ENCODE measurements around the gene C11orf21.

Gene C11orf21

GRCh38 chr11:2277008-2277346 lies 24.7 kb downstream of the C11orf21 start:
- no peak overlapping the region for H3K4me3 Mint-ChIP-seq
- no peak for ATAC-seq
- H3K27me3 Mint-ChIP-seq: peaks cover 62% of the 10 kb centered on the region
- H3K36me3 Mint-ChIP-seq: peaks cover 5% of the 10 kb centered on the region
- H3K4me1 Mint-ChIP-seq: no peaks in the 10 kb centered on the region
- H3K9me3 Mint-ChIP-seq: peaks cover 4% of the 10 kb centered on the region
- no peak overlapping the region for H3K27ac Mint-ChIP-seq

- H3K27me3 Mint-ChIP-seq: peaks cover 67% of the 10 kb centered on the region
- H3K36me3 Mint-ChIP-seq: peaks cover 5% of the 10 kb centered on the region
- no peak overlapping the region for H3K4me3 Mint-ChIP-seq
- peaks cover 4% of the 10 kb centered on the region for H3K4me1 Mint-ChIP-seq
- peaks cover 4% of the 10 kb centered on the region for H3K9me3 Mint-ChIP-seq
- H3K27ac Mint-ChIP-seq: no peak overlapping the region
- no peak for ATAC-seq
Observed at GRCh38 chr11:2276280-2277007, 25.3 kb downstream of the C11orf21 start.

GRCh38 chr11:2275334-2276279 lies 26.1 kb downstream of the C11orf21 start:
- H3K27me3 Mint-ChIP-seq: peaks cover 76% of the 10 kb centered on the region

GRCh38 chr11:2273771-2274170 lies 27.9 kb downstream of the C11orf21 start:
- H3K4me3 Mint-ChIP-seq: no peak overlapping the region
- ATAC-seq: no peak
- no peaks in the 10 kb centered on the region for H3K36me3 Mint-ChIP-seq
- H3K4me1 Mint-ChIP-seq: peaks cover 11% of the 10 kb centered on the region
- peaks cover 80% of the 10 kb centered on the region for H3K27me3 Mint-ChIP-seq
- no peaks in the 10 kb centered on the region for H3K9me3 Mint-ChIP-seq
- no peak overlapping the region for H3K27ac Mint-ChIP-seq

More at GRCh38 chr11:2275334-2276279, 26.1 kb downstream of the C11orf21 start:
- H3K27ac Mint-ChIP-seq: no peak overlapping the region
- H3K4me3 Mint-ChIP-seq: no peak overlapping the region
- ATAC-seq: no peak
- H3K9me3 Mint-ChIP-seq: peaks cover 4% of the 10 kb centered on the region
- peaks cover 5% of the 10 kb centered on the region for H3K36me3 Mint-ChIP-seq
- H3K4me1 Mint-ChIP-seq: peaks cover 8% of the 10 kb centered on the region

- ATAC-seq: no peak
- Mint-ChIP-seq H3K4me1 (peaks cover 16% of the 10 kb centered on the region), H3K9me3 (no peaks in the 10 kb centered on the region), H3K36me3 (no peaks in the 10 kb centered on the region), H3K27me3 (peaks cover 79% of the 10 kb centered on the region), H3K27ac (no peak overlapping the region), H3K4me3 (no peak overlapping the region)
Observed at GRCh38 chr11:2273311-2273710, 28.4 kb downstream of the C11orf21 start.

GRCh38 chr11:2272946-2273280 lies 28.8 kb downstream of the C11orf21 start:
- Mint-ChIP-seq H3K27ac (no peak overlapping the region), H3K36me3 (no peaks in the 10 kb centered on the region)

GRCh38 chr11:2272228-2272945 lies 29.3 kb downstream of the C11orf21 start:
- no peak for ATAC-seq
- Mint-ChIP-seq H3K9me3 (no peaks in the 10 kb centered on the region), H3K27me3 (peaks cover 70% of the 10 kb centered on the region), H3K27ac (no peak overlapping the region), H3K4me3 (no peak overlapping the region), H3K4me1 (peaks cover 22% of the 10 kb centered on the region), H3K36me3 (no peaks in the 10 kb centered on the region)

More at GRCh38 chr11:2272946-2273280, 28.8 kb downstream of the C11orf21 start:
- Mint-ChIP-seq H3K4me3 (no peak overlapping the region), H3K4me1 (peaks cover 20% of the 10 kb centered on the region), H3K27me3 (peaks cover 75% of the 10 kb centered on the region), H3K9me3 (no peaks in the 10 kb centered on the region)
- no peak for ATAC-seq

- Mint-ChIP-seq H3K4me3 (peak overlapping the region; percentile 5), H3K4me1 (peaks cover 24% of the 10 kb centered on the region), H3K27ac (no peak overlapping the region), H3K27me3 (peaks cover 62% of the 10 kb centered on the region), H3K36me3 (no peaks in the 10 kb centered on the region), H3K9me3 (no peaks in the 10 kb centered on the region)
- ATAC-seq: no peak
Observed at GRCh38 chr11:2271327-2272227, 30.1 kb downstream of the C11orf21 start.

- Mint-ChIP-seq H3K4me3 (no peak overlapping the region), H3K36me3 (no peaks in the 10 kb centered on the region), H3K27ac (no peak overlapping the region), H3K27me3 (peaks cover 56% of the 10 kb centered on the region), H3K4me1 (peaks cover 29% of the 10 kb centered on the region), H3K9me3 (no peaks in the 10 kb centered on the region)
- no peak for ATAC-seq
Observed at GRCh38 chr11:2271077-2271326, 30.7 kb downstream of the C11orf21 start.

- Mint-ChIP-seq H3K4me3 (peak within 1 kb of the TSS; percentile 72), H3K36me3 (no peaks in the 10 kb centered on the region), H3K27ac (peak within 1 kb of the TSS; percentile 23), H3K4me1 (peaks cover 34% of the 10 kb centered on the region), H3K27me3 (peaks cover 51% of the 10 kb centered on the region), H3K9me3 (no peaks in the 10 kb centered on the region)
- no peak for ATAC-seq
Observed at GRCh38 chr11:2270322-2271076, 31.2 kb downstream of the C11orf21 start, which contains the start of gene ASCL2. ASCL2 (minus strand) TSS chr11:2270588; CDS start chr11:2270332, 256 bp downstream.

- peaks cover 39% of the 10 kb centered on the region for H3K4me1 Mint-ChIP-seq
- no peaks in the 10 kb centered on the region for H3K9me3 Mint-ChIP-seq
- no peaks in the 10 kb centered on the region for H3K36me3 Mint-ChIP-seq
- peaks cover 44% of the 10 kb centered on the region for H3K27me3 Mint-ChIP-seq
- ATAC-seq: no peak
- peak overlapping the region; percentile 72 for H3K4me3 Mint-ChIP-seq
- H3K27ac Mint-ChIP-seq: peak overlapping the region; percentile 23
Observed at GRCh38 chr11:2269601-2270321, 32.0 kb downstream of the C11orf21 start.

GRCh38 chr11:2268729-2269600 lies 32.8 kb downstream of the C11orf21 start:
- H3K27me3 Mint-ChIP-seq: peaks cover 36% of the 10 kb centered on the region
- ATAC-seq: peak; percentile 63
- no peaks in the 10 kb centered on the region for H3K36me3 Mint-ChIP-seq
- H3K27ac Mint-ChIP-seq: peak overlapping the region; percentile 23
- peak overlapping the region; percentile 72 for H3K4me3 Mint-ChIP-seq
- H3K9me3 Mint-ChIP-seq: no peaks in the 10 kb centered on the region
- H3K4me1 Mint-ChIP-seq: peaks cover 39% of the 10 kb centered on the region
